ENCODE measurements around the gene SELENOF. TPM values are rescaled to one million over a fixed set of nuclear protein-coding genes. Genes with fewer than 3 reads are reported as not detected.
"Not testable (repeated sequence)": the region's sequence is repeated elsewhere in the genome, so short reads cannot be mapped to it uniquely, and the experiment has no call there.

SELENOF gene
- total and polyA plus RNA-seq, 4 donors: 194 to 232 (median 200) TPM

DNA sequence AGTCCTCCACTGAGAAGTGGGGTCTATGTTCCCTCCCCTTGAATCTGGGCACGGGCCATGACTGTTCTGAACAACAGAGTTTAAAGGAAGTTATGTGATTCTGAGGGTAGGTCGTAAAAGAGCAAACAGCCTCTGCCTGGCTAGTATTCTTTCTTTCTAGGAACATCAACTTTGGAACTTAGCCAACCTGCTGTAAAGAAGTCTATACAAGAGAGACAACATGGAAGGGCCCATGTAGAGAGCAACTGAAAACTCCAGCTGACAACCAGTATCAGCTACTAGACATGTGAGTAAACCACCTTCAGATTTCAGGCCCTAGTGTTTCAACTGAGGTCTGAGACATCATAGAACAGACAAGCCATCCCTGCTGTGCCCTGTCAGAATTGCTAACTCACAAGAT lies 7.5 kb downstream of the SELENOF start:
- peaks cover 3% of the 10 kb centered on the region for H3K36me3 ChIP-seq (ENCODE audit: control insufficient read depth, insufficient read depth, low read length)
- no CpG with 5 or more reads among the region's 2 CpGs for WGBS (ENCODE audit: insufficient coverage)

DNA sequence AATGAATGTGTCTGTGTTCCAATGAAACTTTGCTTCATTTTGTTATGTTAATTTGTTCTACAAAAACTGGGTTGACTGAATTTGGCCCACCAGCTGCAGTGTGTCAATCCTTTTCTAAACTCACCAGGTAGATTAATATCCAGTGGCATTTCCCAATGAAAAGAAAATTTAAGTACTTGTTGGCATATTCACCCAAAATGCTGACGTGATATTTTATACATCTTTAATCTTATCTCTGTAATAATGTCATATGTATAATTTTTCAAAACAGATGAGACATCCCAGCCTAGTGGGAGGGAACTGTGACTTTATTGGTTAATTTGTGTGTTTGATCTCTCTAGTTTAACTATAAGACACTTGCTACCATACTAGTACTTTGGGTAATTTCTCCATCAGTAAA lies 8.1 kb downstream of the SELENOF start:
- WGBS (ENCODE audit: insufficient coverage): no CpG with 5 or more reads among the region's 1 CpG
- peaks cover 3% of the 10 kb centered on the region for H3K36me3 ChIP-seq (ENCODE audit: control insufficient read depth, insufficient read depth, low read length)
- no peaks in the 10 kb centered on the region for H3K4me1 ChIP-seq (ENCODE audit: control insufficient read depth, insufficient read depth, low read length)
- no peaks in the 10 kb centered on the region for H3K27me3 ChIP-seq (ENCODE audit: control insufficient read depth, insufficient read depth, low read length)
- H3K4me3 ChIP-seq (ENCODE audit: low read depth, low read length): no peak overlapping the region
- H3K9me3 ChIP-seq (ENCODE audit: control insufficient read depth, insufficient read depth, low read length): no peaks in the 10 kb centered on the region
- no peak overlapping the region for H3K27ac ChIP-seq (ENCODE audit: low read depth, low read length)
- no peak for DNase-seq (ENCODE audit: low read depth in 4 of 6, low spot score in 6 of 6)

More for the DNA sequence above, 7.5 kb downstream of the SELENOF start:
- Histone ChIP-seq H3K9me3 (ENCODE audit: control insufficient read depth, insufficient read depth, low read length) (no peaks in the 10 kb centered on the region), H3K27ac (ENCODE audit: low read depth, low read length) (no peak overlapping the region), H3K4me3 (ENCODE audit: low read depth, low read length) (no peak overlapping the region), H3K27me3 (ENCODE audit: control insufficient read depth, insufficient read depth, low read length) (no peaks in the 10 kb centered on the region), H3K4me1 (ENCODE audit: control insufficient read depth, insufficient read depth, low read length) (no peaks in the 10 kb centered on the region)
- peak in 3 of 6 donors; percentile 12 to 47 (median 18) for DNase-seq (ENCODE audit: low read depth in 4 of 6, low spot score in 6 of 6)

DNA sequence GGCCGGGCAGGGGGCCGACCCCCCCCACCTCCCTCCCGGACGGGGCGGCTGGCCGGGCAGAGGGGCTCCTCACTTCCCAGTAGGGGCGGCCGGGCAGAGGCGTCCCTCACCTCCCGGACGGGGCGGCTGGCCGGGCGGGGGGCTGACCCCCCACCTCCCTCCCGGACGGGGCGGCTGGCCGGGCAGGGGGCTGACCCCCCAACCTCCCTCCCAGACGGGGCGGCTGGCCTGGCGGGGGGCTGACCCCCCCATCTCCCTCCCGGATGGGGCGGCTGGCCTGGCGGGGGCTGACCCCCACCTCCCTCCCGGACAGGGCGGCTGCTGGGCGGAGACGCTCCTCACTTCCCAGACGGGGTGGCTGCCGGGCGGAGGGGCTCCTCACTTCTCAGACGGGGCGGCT lies 14.5 kb downstream of the SELENOF start:
- not testable (repeated sequence) for H3K36me3 ChIP-seq (ENCODE audit: control insufficient read depth, insufficient read depth, low read length); H3K4me3 ChIP-seq (ENCODE audit: low read depth, low read length); H3K4me1 ChIP-seq (ENCODE audit: control insufficient read depth, insufficient read depth, low read length); DNase-seq (ENCODE audit: low read depth in 4 of 6, low spot score in 6 of 6); H3K27ac ChIP-seq (ENCODE audit: low read depth, low read length); H3K27me3 ChIP-seq (ENCODE audit: control insufficient read depth, insufficient read depth, low read length); H3K9me3 ChIP-seq (ENCODE audit: control insufficient read depth, insufficient read depth, low read length)
- WGBS (ENCODE audit: insufficient coverage): no CpG with 5 or more reads among the region's 33 CpGs

DNA sequence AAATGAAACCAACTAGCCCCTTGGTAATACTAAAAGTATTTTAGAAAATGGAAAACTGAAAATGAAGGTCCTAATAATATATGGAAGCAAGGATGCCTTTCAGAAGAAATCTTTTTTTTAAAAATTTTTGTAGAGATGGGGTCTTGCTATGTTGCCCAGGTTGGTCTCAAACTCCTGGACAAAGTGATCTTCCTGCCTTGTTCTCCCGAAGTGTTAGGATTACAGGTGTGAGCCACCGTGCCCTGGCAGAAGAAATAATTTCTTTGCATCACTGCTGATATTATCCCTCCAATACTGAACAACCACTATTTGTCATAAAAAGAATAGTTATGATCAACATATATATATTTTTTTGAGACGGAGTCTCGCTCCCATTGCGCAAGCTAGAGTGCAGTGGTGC lies 25.6 kb downstream of the SELENOF start:
- no peaks in the 10 kb centered on the region for H3K4me1 ChIP-seq (ENCODE audit: control insufficient read depth, insufficient read depth, low read length)
- WGBS (ENCODE audit: insufficient coverage): 93% methylated on average over 4 of the region's 5 CpGs
- no peaks in the 10 kb centered on the region for H3K36me3 ChIP-seq (ENCODE audit: control insufficient read depth, insufficient read depth, low read length)
- no peak overlapping the region for H3K27ac ChIP-seq (ENCODE audit: low read depth, low read length)
- no peaks in the 10 kb centered on the region for H3K9me3 ChIP-seq (ENCODE audit: control insufficient read depth, insufficient read depth, low read length)
- H3K4me3 ChIP-seq (ENCODE audit: low read depth, low read length): no peak overlapping the region
- no peaks in the 10 kb centered on the region for H3K27me3 ChIP-seq (ENCODE audit: control insufficient read depth, insufficient read depth, low read length)
- no peak for DNase-seq (ENCODE audit: low read depth in 4 of 6, low spot score in 6 of 6)

DNA sequence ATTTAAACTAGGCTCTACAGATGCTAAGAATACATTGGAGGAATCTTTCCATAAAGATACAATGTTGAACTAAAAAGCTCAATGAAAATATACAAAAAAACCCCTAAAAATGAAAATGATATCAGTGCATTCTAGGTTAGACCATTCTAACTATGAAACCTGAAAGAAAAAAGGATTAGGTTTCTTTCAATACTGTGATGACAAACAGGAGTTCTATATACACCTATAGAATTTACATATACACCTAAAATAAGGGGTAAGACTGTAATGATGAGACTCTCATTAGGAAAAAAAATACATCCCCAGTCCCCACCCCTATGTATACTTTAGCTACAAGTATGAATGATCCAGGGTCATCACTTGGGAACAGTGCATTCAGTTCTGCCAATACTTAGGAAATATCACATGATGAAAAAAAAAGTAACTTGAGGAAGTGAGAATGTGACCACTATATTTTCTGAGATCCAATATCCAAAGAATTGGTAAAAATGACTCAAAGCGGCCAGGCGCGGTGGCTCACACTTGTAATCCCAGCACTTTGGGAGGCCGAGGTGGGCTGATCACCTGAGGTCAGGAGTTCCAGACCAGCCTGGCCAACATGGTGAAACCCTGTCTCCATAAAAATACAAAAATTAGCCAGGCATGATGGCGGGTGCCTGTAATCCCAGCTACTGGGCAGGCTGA lies 26.3 kb downstream of the SELENOF start:
- H3K36me3 ChIP-seq (ENCODE audit: control insufficient read depth, insufficient read depth, low read length): no peaks in the 10 kb centered on the region
- no peak for DNase-seq (ENCODE audit: low read depth in 4 of 6, low spot score in 6 of 6)
- H3K9me3 ChIP-seq (ENCODE audit: control insufficient read depth, insufficient read depth, low read length): no peaks in the 10 kb centered on the region
- WGBS (ENCODE audit: insufficient coverage): 100% methylated on average over 4 of the region's 5 CpGs
- H3K27ac ChIP-seq (ENCODE audit: low read depth, low read length): no peak overlapping the region
- H3K4me3 ChIP-seq (ENCODE audit: low read depth, low read length): no peak overlapping the region
- no peaks in the 10 kb centered on the region for H3K27me3 ChIP-seq (ENCODE audit: control insufficient read depth, insufficient read depth, low read length)
- no peaks in the 10 kb centered on the region for H3K4me1 ChIP-seq (ENCODE audit: control insufficient read depth, insufficient read depth, low read length)

DNA sequence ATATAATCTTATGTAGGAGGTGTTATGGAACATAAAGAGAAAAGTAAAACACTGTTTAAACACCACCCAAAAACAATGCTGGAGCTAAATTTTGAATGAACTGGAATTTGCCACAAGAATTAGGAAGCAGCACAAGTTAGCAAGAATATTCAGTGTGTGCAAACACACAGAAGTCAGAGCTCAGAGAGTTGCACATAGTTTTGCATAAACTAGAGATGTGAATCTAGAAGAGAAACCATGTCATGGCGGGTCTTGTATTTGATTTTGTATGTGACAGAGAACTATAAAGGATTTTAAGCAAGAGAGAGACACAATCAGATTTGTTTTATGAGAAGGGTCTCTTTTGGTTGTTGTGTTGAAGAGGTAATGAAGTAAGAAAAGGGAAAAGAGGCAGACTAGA lies 38.2 kb downstream of the SELENOF start:
- H3K4me3 ChIP-seq (ENCODE audit: low read depth, low read length): no peak overlapping the region
- H3K36me3 ChIP-seq (ENCODE audit: control insufficient read depth, insufficient read depth, low read length): peaks cover 6% of the 10 kb centered on the region
- H3K9me3 ChIP-seq (ENCODE audit: control insufficient read depth, insufficient read depth, low read length): no peaks in the 10 kb centered on the region
- H3K27ac ChIP-seq (ENCODE audit: low read depth, low read length): no peak overlapping the region
- H3K4me1 ChIP-seq (ENCODE audit: control insufficient read depth, insufficient read depth, low read length): no peaks in the 10 kb centered on the region
- WGBS (ENCODE audit: insufficient coverage): 92% methylated on average over 1 of the region's 1 CpG
- DNase-seq (ENCODE audit: low read depth in 4 of 6, low spot score in 6 of 6): no peak
- no peaks in the 10 kb centered on the region for H3K27me3 ChIP-seq (ENCODE audit: control insufficient read depth, insufficient read depth, low read length)

DNA sequence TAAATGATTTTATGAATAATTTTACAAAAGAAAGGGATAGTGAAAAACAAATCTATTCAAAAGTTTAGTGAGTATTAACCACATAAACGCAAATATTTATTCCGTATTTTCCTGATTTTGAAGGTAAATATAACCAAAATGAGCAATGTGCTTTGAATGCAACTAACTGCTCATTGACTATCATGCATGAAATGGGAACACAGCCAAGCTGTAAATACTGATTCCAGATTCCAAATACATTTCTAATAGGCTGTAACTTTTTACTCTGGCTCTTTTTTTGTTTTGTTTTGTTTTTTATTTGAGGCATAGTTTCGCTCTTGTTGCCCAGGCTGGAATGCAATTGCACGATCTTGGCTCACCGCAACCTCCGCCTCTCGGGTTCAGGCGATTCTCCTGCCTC lies 41.8 kb downstream of the SELENOF start:
- Histone ChIP-seq H3K27me3 (ENCODE audit: control insufficient read depth, insufficient read depth, low read length) (no peaks in the 10 kb centered on the region), H3K27ac (ENCODE audit: low read depth, low read length) (no peak overlapping the region), H3K4me1 (ENCODE audit: control insufficient read depth, insufficient read depth, low read length) (no peaks in the 10 kb centered on the region), H3K4me3 (ENCODE audit: low read depth, low read length) (no peak overlapping the region), H3K36me3 (ENCODE audit: control insufficient read depth, insufficient read depth, low read length) (peaks cover 2% of the 10 kb centered on the region), H3K9me3 (ENCODE audit: control insufficient read depth, insufficient read depth, low read length) (no peaks in the 10 kb centered on the region)
- 100% methylated on average over 5 of the region's 8 CpGs for WGBS (ENCODE audit: insufficient coverage)
- peak in 1 of 6 donors; percentile 13 for DNase-seq (ENCODE audit: low read depth in 4 of 6, low spot score in 6 of 6)

DNA sequence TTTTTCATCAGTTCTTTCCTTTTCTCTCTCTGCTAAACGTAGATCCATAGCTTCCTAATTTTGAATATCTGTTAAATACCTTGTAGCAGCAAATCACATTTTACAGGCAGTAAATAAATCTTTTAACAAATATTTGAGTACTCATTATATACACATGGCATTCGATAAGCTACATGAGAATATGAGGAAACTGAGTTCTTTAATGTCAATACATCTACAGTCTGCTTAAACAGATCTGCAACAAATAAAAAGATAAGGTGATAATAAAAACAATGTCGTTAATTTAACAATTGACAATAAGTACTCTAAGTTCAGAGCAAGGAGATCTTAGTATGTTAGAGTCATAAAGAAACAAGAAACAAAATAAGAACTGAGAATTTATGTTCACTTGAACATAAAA lies 42.9 kb downstream of the SELENOF start:
- Histone ChIP-seq H3K4me3 (ENCODE audit: low read depth, low read length) (no peak overlapping the region), H3K27ac (ENCODE audit: low read depth, low read length) (no peak overlapping the region), H3K36me3 (ENCODE audit: control insufficient read depth, insufficient read depth, low read length) (peaks cover 2% of the 10 kb centered on the region), H3K9me3 (ENCODE audit: control insufficient read depth, insufficient read depth, low read length) (no peaks in the 10 kb centered on the region), H3K4me1 (ENCODE audit: control insufficient read depth, insufficient read depth, low read length) (no peaks in the 10 kb centered on the region), H3K27me3 (ENCODE audit: control insufficient read depth, insufficient read depth, low read length) (no peaks in the 10 kb centered on the region)
- DNase-seq (ENCODE audit: low read depth in 4 of 6, low spot score in 6 of 6): no peak
- WGBS (ENCODE audit: insufficient coverage): no CpG with 5 or more reads among the region's 3 CpGs

DNA sequence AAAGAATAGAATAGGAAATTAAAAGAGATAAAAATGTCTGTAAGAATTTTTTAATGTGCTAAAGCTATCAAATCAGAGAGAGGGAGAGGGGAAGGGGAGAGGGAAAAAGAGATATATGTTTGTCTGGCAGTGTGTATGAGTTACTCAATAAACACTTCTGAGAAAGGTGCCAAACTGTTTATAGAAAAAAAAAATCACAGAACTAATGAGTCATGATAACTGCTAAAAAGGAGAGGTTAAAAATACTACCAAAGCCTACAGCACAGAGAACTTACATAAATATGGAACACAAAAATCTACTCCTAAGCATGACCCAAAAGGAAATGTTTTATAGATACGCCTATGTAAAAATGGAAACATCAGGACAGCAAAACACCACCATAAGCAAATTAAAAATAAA lies 45.4 kb downstream of the SELENOF start:
- no peak for DNase-seq (ENCODE audit: low read depth in 4 of 6, low spot score in 6 of 6)
- H3K9me3 ChIP-seq (ENCODE audit: control insufficient read depth, insufficient read depth, low read length): no peaks in the 10 kb centered on the region
- H3K36me3 ChIP-seq (ENCODE audit: control insufficient read depth, insufficient read depth, low read length): peaks cover 5% of the 10 kb centered on the region
- no peaks in the 10 kb centered on the region for H3K4me1 ChIP-seq (ENCODE audit: control insufficient read depth, insufficient read depth, low read length)
- H3K27me3 ChIP-seq (ENCODE audit: control insufficient read depth, insufficient read depth, low read length): no peaks in the 10 kb centered on the region
- no peak overlapping the region for H3K27ac ChIP-seq (ENCODE audit: low read depth, low read length)
- H3K4me3 ChIP-seq (ENCODE audit: low read depth, low read length): no peak overlapping the region
- no CpG with 5 or more reads among the region's 1 CpG for WGBS (ENCODE audit: insufficient coverage)

DNA sequence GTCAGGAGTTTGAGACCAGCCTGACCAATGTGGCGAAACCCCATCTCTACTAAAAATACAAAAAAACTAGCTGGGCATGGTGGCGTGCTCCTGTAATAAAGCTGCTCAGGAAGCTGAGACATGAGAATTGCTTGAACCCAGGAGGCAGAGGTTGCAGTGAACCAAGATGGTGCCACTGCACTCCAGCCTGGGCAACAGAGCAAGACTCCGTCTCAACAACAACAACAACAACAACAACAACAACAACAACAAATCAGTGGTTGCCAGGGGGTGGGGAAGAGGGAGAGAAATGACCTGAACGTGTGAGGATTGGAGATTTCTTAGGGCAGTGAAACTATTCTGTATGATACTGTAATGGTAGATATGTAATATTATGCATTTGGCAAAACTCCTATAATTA lies 46.6 kb downstream of the SELENOF start:
- H3K9me3 ChIP-seq (ENCODE audit: control insufficient read depth, insufficient read depth, low read length); H3K36me3 ChIP-seq (ENCODE audit: control insufficient read depth, insufficient read depth, low read length); H3K4me3 ChIP-seq (ENCODE audit: low read depth, low read length); H3K4me1 ChIP-seq (ENCODE audit: control insufficient read depth, insufficient read depth, low read length); H3K27me3 ChIP-seq (ENCODE audit: control insufficient read depth, insufficient read depth, low read length); DNase-seq (ENCODE audit: low read depth in 4 of 6, low spot score in 6 of 6); H3K27ac ChIP-seq (ENCODE audit: low read depth, low read length): not testable (repeated sequence)
- WGBS (ENCODE audit: insufficient coverage): no CpG with 5 or more reads among the region's 4 CpGs
